ENCODE data around the gene DAD1.
"Not testable (repeated sequence)": the region's sequence is repeated elsewhere in the genome, so short reads cannot be mapped to it uniquely, and the experiment has no call there.

DAD1 gene

DNA sequence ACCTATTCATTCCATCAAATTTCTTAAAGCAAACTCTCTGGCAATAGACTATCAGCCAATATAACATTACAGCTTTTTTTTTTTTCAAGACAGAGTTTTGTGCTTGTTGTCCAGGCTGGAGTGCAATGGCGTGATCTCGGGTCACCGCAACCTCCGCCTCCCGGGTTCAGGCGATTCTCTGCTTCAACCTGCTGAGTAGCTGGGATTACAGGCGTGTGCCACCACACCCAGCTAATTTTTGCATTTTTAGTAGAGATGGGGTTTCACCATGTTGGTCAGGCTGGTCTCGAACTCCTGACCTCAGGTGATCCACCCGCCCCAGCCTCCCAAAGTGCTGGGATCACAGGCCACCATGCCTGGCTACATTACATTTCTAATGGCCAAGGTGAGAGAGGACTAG, 22.8 kb downstream of the DAD1 start:
- DNase-seq: not testable (repeated sequence)

DNA sequence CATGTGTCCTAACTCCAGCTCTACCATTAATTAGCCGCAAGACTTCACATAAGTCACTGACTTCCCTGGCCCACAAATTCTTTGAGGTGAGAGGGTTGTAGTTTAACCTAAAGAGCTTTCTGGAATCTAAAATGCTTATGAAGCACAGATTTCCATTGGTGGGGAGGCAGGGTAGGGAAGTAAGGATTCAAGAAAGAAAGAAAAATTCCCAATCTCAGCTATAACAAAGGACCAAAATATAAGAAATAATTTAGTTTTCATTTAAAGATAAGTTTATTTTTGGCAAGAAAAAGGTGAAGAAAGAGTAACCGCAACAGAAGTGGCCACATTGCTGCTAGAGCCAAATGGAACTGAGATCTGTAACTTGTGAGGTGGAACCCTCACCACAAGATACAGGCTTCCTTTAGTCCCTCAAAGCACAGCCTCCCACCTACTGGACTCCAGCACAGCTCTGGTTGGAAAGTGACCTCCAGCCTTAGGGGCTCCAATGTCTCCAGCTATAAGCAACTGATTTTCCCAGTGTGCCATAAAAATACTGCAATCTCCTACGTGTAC, 23.6 kb downstream of the DAD1 start:
- no peak for DNase-seq

DNA sequence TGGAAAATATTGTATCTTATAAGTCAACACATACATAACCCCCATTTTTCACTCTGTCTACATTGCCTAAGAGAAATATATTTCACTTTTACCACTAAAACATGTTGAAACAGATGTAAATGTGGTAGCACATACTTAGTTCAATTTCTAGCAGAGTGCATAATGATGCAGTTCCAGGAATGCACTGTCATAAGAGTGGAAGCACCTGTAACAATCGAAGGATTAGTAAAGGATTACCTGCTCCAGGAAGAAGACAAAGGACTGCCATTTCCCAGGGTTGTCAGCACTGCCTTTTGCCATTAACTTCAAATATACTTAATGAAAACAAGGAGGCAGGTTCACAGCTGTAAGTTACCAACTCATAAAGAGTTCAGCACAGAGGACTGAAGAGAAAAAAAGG, 24.6 kb downstream of the DAD1 start:
- DNase-seq: no peak

DNA sequence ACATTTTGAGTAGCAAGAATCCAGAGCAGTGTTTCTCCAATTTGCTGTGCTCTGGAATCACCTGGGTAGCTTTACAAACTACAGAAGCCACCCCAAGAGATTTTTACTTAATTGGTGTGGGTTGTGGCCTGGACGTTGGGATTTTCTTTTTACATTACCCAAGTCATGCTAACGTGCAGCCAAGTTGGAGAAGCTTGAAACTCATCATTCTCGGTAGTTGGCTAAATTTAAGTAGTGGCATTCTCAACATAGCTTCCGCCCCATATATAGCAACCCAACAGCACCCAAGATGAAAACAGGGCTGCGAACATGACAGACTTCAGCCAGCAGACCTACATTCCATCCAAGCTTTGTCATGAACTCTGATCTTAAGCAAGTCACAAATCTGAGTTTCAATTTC, 25.0 kb downstream of the DAD1 start:
- DNase-seq: no peak

DNA sequence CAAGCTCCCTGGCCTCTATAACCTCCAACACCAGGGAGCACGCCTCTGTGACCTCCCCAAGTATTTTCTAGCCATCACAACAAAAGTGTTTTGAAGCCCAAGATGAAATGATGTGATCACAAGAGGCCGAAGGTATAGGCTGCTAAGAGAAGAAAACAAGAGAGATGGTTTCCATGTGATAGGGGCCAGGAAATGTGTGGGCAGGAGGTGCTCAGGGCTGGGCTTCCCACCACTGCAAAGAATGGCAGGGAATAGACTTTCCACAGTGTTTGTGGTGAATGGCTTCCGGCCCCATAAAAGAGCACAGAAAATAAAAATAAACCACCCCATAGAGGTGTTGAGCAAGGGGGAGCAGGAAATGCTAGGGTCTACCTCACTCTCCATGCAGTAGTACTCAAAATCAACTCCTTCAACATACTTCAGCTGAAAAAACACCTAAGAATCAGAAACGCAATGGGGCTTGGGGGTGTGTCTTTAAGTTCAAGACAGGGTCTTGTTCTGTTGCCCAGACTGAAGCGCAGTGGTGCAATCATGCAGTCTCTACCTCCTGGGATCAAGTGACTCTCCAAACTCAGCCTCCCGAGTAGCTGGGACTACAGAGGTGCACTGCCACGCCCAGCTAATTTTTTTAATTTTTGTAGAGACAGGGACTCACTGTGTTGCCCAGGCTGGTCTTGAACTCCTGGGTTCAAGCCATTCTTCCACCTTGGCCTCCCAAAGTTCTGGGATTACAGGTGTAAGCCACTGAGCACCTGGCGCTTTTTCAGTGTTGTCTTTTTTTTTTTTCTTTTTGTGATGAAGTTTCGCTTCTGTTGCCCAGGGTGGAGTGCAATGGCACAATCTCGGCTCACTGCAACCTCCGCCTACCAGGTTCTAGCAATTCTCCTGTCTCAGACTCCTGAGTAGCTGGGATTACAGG, 27.1 kb downstream of the DAD1 start:
- no peak for DNase-seq

DNA sequence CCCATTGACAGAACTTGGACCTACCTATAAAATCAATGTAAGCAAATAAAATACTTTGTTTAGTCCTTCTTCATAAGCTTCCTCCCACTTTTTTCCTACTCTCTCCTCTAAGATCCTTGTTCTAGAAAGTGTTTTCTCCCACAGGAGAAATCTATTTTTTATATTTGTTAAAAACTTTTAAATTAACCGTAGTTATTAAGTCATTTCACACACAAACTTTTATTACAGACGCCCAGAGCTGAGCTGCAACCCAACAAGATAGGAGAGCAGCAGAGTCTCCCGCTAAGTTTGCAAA, 27.7 kb downstream of the DAD1 start:
- no peak for DNase-seq

DNA sequence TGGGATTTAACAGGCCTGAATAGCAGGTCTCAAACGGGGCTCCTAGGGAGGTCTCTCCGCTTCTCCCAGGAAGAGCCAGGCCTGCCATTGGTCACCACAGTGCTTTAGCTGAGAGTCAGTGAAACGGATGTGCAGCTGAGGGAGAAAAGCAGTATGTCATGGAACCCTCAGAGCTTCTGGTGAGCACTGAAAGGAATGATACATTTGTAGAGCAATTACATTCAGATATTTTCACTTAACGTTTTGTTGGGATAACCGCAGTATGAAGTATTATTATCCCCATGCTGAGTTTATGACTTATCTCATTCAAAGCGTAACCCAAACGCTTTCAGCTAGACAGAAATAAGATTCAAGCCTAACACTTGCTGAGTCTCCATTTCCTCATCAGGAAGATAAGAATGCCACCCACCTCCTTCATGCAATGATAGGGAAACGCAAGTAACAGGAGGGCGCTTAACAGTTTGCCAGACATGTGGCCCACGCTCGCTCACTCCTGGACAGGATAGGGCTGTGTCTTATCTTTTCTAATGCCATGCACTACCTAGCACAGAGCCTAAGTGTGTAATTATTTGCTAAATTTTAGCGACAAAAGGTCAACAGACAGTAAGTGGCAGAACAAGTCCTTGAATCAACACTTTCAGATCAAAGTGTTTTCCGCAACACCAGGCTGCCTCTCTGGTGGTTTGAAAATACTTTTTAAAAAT, 28.2 kb downstream of the DAD1 start:
- DNase-seq: no peak

DNA sequence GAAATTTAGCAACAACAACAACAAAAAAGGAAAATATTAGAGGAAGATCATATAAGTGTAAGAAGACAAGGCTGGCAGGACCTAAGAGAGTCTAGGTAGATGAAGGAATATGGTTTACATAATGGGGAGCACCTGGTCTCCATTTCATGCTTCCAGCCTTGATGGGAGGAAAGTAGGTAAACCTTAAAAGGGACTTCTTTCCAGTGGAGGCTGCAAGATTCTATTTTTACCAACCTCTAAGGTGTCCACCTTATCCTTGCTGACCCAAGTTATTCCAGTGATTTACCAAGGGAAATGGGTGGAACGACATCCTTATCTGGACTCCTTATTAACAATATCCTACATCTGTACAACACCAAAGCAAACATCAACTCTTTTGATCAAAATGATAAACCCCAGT, 30.0 kb downstream of the DAD1 start:
- DNase-seq: no peak

DNA sequence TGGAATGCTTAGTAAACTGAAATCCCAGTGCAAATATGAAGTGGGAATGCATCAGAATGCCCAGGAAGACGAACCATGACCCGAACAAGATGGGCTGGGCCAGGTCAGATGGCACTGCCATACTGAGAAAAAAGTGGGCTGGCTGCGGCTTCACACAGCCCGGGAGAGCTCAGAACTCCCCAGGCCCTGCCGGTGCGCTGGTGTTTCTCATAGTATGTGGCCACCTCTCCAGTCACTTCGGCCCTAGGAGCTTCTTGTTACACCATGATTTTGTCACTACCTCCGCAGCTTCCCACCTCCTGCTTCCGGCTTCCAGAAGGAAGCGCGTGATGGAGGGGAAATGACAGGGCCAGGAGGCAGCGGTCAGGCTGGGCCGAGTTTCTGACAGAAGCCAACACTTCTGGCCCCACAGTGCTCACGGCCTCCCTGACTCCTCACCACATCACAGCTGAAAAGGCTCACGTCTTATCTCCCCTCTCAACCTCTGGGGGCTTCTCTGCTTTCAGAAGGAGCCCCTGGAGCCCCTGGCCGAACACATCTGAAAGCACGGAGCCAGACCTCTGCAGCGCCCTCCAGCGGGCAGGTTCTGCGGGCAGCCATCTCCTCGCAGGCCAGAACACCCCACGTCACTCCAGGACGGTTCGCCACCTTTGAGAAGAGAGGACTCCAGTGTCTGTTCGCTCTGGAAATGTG, 30.7 kb downstream of the DAD1 start:
- DNase-seq: no peak

DNA sequence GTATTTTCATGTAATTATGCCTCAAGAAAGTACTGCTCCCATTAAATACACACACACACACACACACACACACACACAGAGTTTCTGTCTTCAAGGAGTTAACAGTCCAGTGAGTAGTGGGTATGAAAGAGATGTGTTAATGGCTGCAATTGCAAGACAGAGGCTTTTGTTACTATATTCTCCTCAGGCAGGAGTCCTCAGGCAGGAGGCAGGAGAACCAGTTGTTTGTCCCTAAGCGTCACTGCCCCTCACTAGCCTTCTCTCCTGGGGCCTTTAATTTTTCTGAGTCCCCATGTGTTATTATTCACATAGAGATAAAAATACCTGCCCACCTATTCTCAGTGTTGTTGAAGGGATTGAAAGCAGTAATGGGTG, 31.2 kb downstream of the DAD1 start:
- DNase-seq: no peak

DNA sequence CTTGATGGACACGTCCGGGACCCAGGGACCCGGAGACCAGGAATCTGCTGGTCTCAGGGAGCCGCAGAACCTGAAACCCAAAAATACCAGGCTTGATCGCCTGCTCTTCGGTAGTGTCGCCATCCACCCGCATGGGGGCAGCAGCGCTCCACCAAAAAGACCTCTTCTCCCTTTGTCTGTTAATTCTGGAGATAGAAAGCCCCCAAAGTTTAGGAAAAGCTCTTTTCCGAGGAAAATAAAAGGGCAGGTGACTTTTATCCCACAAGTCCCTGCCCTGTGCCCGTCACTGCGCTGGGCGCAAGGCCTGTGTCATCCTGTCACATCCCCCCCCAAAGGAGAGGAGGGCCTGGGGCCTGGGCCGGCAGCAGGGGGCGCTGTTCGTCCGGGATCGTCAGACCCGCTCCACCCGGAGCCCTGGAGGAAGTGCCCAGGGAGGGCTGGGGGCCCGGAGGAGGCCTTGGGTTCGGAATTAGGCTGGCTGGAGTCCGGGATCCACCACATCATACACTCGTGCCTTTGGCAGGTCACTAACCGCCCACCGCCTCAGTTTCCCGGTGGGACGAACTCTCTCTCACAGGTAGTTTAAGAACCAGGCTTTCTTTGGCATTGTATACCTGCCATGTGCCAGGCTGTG, 31.9 kb downstream of the DAD1 start:
- peak; percentile 37 for DNase-seq

DNA sequence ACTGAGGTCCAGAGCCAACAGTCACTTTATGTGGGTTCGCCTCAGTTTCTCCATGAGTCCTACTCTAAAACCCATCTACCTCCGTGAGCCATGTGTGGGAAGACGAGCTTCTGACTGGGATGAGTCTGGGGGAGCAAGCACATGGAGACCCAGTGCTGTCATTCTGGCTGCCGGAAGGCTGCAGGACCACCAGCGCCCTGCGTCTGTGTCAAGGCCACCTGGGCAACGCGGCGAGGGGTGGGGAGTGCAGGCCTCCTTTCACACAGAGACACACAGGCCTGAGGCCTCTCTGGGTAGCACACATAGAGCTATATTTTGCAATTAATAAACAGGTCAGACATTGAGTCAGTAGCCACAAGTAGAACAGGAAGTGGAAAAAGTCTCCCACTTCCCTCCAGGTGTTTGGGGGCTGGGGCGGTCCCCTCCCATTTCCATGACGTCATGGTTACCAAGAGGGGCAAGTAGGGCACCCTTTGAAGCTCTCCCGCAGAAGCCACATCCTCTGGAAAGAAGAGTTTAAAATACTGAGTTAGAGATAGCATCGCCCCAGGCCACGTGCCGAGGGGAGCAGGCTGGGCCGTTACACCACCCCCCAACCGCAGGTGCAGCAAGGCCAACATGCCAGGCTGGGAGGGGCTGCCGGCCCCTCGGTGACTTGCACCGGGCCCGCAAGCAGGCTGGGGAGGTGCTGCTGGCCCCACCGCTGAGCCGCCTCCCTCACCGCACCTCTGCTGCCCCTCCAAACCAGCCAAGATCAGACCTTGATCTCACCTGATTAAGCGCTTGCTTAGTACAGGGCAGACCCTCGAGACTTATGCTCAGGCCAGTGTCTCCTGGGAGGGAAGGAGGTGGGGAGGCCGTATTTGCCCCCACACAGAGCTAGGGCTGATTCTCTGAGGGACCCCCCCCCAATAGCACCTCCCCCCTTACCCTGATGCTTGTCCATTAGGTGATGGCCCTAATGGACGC, 32.7 kb downstream of the DAD1 start:
- peak; percentile 98 for DNase-seq

DNA sequence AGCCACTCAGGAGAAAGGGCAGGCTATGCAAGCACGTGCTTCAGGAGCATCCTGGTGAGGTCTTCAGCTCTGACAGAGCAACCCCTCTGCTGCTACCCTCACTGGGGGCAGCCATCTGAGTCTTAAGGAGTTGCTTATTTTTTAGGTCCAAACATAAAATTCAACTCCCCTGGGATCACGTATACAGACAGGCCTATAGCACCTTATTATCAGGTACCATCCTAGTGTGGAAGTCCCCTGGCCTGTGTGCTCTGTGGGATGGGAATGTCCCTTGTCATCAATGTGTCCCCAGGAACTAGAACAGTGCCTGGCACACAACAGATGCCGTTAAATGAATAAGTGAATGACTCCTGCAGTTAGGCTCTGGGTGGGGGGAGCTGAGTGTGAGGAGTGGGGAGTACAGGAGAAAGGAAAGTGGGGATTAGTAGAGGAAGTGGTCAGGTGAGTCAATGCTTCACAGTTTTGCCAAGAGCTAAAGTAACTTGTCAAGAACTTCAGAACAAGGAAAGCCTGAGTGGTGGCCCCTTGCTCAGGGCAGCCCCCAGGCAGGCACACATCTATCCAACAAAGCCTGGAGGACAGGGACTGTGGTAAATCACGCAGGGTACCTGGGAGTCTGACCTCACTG, 33.5 kb downstream of the DAD1 start:
- DNase-seq: peak; percentile 42

DNA sequence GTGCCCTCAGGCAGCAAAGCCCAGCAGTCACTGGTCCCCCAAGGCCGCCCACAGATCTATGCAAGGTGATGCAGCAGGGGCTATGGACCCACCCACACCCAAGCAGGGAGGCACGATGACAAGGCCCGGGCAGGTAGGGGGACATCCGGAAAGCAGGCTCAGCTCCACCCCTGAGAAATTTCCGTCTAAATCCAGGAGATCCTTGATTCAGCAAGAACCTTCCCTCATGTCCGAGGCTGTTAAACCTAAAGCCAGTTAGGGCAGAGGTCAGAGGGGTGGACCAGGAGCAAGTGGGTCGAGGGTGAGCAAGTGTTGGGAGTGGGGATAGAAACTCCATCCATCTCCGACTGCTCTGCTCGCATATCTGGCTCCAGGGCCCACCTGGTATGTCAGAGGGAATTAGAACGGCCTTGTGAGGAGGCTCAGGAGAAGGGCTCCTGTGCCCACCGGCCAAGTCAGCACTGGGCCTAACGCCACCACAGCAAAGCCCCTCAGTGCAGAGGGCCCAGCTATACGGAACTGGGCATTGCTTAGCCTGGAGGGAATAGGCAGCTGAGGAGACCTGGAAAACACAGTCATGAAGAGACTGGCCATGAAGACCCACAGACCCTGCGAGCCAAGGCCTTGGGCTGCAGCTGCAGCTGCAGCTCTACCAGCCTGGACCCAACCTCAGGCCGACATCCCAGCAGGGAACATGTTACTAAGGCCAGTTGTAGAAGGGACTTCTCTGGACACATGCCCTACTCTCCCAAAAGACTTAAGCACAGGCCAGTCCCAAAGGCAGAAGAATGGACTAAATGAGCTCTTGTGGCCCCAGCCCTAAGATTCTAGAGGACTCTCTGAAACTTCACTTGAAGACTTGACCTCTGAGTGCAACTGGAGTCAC, 34.3 kb downstream of the DAD1 start:
- no peak for DNase-seq

DNA sequence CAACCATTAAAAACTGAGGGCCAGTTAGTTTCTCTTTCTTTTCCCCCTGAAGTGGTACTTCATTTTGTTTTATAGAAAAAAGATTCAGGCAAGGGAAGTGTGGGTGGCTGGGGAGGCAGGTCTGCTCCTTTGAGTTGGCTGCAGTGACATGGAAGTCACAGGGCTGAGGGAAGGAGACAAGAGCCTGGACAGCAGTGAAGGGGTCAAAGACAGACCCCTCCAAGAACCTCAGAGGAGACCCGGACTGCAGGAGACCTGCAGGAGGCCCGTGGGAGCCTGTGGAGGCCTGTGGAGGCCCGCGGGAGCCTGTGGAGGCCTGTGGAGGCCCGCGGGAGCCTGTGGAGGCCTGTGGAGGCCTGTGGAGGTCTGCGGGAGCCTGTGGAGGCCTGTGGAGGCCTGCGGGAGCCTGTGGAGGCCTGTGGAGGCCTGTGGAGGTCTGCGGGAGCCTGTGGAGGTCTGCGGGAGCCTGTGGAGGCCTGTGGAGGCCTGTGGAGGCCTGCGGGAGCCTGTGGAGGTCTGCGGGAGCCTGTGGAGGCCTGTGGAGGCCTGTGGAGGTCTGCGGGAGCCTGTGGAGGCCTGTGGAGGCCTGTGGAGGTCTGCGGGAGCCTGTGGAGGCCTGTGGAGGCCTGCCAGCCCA, 35.0 kb downstream of the DAD1 start:
- not testable (repeated sequence) for DNase-seq

DNA sequence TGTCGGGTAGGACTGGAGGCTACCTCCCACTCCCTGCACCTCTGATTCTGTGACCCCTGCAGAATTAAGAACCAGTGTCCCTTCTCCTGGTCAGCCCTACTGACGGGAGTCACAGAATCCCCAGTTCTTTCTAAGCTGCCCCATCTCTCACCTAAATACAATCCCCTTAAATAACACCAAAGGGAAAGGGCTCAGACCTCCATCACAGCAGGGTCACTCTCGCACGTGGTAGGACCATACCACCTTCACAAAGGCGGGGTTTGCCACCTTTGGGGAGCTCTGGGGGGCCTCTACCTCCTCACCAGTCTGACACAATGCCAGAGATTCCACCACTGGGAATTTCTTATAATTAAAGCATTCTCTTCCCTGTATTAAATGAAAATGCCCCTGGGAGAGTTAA, 35.6 kb downstream of the DAD1 start:
- DNase-seq: no peak

DNA sequence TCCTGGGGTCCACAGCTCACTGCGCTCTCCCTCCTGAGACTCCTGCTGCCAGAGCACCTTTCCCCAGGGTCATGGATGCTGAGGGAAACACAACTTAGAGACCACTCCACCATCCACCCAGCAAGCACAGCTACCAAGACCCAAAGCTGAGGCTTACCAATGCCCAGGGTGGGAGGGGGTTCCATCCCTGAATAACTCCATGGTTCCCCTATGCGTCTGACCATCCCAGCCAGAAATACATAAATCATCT, 36.3 kb downstream of the DAD1 start:
- DNase-seq: no peak

DNA sequence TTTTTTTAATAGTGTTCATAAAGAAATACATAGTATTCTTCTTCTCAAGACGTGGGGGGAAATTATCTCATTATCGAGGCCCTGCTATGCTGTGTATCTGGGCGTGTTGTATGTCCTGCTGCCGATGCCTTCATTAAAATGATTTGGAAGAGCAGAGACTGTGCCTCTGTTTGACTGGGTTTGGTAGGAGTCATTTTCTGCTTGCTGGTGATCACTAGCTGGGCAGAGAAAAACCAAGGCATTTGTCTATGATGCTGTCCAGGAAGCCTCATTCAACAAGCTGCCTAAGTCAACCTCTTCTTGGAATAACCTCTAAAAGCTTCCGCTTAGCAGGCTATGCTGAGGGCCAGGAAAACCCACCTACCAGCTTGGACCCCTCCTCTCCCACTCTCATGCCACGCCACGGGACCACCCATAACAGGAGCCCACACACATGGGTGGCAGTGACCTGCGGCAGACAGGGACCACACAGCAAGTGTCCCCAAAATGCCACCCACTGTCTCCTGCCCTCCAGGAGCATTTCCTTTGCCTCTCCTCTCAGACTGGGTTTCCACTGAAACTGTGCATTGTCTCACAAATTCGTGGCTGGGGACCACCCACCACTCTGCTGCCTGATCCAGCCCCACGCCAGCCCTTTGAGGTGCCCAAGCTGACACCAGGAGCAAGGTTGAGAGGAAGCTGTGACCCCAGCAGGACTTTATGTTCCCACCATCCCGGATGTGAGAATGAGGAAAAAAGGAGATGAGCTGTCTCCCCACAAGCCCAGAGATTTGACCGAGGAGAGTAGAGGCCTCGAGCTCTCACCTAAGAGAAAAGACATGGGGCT, 36.8 kb downstream of the DAD1 start:
- no peak for DNase-seq

DNA sequence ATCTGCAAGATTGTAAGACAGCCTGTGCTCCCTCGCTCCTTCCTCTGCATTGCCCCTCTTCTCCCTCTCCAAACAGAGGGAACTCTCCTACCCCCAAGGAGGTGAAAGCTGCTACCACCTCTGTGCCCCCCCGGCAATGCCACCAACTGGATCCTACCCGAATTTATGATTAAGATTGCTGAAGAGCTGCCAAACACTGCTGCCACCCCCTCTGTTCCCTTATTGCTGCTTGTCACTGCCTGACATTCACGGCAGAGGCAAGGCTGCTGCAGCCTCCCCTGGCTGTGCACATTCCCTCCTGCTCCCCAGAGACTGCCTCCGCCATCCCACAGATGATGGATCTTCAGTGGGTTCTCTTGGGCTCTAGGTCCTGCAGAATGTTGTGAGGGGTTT, 37.4 kb downstream of the DAD1 start:
- no peak for DNase-seq
